GM19240 (cell line): ENCODE data around the gene EFEMP2.

Source experiments
- DNase-seq: peaks from one replicate; pipeline ENCODE4 v3.0.0; 2011; ENCODE audit warnings: low spot score; ENCODE audit not compliant: insufficient read length

The EFEMP2 gene

DNA sequence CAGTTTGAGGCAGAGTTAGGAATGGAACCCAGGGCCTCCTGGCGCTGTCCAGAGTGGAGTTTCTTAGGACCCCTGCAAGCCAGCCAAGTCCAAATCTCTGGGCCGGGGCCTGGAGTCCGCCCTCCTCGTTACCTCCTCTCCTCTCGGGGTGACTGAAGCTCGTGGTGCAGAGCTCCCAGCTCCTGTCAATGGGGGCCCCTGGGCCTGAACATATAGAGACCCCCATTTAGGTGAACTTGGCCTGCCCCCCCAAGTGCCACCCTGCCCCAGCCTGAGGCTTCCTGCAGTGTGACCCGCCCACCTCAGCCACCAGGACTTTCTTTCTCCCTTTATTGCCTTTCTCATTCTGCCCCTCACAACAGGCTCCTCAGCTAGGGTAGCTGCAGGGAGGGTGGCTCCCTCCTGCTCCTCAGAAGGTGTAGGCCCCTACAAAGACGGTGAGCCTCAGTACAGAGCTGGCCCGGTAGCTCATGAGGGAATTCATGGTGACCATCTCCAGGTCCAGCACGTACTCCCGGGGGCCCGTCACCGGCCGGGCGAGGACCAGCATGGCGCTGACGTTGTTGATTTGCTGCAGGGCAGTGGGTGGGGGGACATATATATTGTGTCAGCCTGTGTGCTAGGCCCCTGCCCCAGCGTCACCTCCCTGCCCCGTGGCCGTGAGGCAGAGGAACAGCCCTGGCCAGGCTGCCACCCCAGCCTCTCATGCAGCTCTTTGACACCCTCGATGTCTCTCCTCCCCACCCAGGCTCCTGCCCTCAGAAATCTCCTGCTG lies 5.9 kb downstream of the EFEMP2 start:
- no peak for DNase-seq

DNA sequence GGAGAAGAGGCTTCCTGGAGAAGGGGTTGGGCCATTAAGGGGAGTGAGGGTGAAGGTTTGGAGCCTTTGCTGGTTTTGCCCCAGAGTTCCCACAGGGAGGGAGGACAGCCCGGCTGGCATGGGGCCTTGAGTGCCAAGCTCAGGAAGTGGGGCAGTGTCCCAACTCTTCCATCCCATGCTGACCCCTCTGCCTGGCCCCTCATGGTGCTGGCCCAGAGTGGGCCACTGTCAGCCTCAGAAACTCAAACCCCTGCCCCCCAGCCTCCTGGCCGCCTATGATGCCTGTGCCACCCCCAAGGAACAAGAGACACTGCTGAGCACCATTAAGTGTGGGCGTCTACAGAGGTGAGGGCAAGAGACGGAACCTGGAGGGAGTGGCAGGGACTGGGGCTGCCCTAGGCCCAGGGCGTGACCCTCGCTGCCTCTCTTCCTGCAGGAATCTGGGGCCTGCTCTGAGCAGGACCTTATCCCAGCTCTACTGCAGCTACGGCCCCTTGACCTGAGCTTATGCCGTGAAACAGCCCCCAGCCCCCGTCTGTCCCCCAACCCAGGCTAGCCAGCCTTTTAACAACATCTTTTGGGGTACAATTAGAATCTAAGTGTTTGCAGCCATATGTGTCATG lies 6.9 kb downstream of the EFEMP2 start:
- no peak for DNase-seq

DNA sequence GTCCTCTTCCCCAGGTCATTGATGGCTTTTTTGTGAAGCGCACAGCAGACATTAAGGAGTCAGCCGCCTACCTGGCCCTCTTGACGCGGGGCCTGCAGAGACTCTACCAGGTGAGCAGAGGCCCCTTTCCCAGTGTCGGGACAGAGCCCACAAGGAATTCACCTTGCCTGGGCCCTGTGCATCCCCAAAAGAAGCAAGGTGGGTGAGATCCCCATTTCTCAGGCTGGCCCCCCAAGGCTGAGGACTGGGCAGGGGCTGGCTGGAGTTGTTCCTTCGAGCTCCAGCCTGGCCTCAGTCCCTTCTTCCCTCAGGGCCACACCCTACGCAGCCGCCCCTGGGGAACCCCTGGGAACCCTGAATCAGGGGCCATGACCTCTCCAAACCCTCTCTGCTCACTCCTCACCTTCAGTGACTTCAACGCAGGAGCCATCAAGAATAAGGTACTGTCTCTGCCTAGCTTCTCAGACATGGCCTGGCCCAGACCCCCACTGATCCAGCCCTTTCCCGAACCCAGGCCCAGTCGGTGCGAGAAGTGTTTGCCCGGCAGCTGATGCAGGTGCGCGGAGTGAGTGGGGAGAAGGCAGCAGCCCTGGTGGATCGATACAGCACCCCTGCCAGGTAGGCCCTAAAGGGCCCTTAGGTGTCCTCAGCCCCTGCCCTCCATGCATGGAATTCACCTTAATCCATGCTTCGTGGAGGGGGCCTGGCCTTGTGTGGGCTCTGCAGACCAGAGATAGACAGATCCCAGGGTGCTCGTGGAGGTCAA lies 7.7 kb downstream of the EFEMP2 start:
- no peak for DNase-seq

DNA sequence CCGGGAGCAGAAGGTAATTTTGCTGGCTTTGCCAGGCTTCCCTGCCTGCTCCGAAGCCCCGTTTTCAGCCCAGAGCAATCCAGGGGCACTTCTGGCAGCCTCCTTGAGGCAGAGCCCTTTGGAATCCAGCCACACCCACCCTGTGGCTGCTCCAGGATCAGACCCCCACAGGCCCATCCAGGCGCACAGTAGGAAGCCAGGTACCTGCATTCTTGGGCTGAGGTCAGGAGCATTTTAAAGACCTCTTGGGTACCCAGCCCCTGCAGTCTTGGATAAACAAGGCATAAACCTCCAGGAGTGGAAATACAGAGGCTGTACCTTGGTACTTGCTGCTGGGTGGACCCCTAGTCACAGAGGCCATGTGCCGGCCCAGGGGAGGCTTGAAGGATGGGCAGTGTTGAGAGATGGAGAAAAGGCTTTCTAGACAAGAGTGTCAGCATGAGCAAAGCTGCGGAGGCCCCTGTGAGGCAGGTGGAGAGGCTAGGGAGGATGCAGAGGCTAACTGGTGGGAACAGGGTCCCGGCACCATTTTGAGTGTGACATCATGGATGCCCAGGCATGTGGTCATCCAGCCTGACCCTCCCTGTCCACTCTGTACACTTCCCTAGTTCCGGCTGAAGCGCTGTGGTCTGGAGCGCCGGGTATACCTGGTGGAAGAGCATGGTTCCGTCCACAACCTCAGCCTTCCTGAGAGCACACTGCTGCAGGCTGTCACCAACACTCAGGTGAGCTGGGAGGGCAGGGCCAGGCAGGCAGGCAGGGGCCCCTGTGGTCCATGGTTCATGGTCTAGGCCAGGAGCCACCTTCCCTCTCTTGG lies 8.5 kb downstream of the EFEMP2 start:
- no peak for DNase-seq

DNA sequence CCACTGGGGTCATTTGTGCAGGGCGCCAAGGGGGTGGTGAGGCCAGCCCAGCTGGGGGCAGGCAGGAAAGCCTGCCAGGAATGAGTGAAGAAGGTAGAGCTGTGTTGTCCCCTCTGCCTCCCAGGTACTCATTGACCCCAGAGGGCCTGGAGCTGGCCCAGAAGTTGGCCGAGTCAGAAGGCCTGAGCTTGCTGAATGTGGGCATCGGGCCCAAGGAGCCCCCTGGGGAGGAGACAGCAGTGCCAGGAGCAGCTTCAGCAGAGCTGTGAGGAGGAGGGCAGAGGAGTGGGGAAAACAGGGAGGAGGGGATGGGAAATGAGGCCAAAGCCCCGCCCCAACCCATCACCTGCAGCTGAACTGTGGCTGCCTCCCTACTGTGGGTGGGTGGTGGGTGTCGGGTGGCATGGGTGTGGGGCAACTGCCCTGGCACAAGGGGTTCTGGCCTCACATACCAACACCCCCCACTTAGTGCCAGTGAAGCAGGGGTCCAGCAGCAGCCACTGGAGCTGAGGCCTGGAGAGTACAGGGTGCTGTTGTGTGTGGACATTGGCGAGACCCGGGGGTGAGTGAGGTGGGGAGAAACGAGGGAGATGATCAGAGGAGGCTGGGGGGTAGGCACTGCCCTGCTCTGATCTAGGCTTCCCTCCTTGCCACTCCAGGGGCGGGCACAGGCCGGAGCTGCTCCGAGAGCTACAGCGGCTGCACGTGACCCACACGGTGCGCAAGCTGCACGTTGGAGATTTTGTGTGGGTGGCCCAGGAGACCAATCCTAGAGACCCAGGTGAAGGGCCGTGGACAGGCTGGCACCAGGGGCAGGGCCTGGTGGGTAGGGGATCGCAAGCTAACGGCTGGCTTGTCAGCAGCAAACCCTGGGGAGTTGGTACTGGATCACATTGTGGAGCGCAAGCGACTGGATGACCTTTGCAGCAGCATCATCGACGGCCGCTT lies 9.4 kb downstream of the EFEMP2 start:
- no peak for DNase-seq

DNA sequence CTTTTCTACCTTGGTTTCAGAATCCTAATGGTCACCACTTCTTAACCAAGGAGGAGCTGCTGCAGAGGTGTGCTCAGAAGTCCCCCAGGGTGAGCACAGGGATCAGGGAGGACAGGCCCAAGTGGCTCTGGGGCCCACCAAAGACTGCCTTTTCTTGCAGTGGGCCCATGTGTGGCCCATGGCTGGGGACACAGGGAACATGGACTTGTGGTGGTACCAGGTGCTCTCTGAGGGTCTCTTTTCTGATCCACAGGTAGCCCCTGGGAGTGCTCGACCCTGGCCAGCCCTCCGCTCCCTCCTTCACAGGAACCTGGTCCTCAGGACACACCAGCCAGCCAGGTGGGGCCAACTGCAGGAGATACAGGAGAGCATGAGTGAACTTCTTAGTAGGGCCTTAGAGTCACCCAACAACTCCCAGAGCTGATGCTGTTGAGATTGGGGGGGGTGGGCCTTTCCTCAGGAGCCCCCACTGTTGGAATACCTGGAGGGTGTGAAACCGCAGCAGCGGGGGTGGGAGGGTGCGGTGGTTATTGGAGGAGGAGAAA lies 10.3 kb downstream of the EFEMP2 start:
- DNase-seq, result no peak

DNA sequence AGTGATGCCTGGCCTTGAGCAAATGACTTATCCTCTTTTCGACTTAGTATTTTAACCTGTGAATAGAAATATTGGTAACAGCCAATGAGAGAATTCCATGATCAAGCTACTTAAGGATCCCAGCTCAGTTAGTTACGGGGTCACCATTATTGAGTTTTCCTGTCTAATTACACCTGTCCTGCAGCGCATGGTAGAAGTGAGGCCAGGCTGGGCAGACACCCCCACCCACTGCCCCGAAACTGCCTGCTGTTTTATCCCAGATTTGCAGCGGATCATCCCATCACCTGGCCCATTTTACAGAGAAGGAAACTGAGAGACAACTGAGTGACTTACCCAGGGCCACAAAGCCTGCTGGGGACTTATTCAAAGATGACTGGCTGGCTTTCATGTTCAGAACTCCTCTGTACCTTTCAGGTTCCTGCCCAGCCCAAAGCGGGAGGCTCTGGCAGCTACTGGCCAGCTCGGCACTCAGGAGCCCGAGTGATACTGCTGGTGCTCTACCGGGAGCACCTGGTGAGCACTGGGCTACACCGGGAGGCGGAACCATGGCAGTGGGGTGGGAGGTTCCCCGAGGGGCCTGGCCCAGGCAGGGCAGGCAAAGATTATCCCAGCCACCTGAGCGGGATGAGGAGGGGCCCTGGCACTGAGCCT lies 10.9 kb downstream of the EFEMP2 start:
- DNase-seq, result no peak

DNA sequence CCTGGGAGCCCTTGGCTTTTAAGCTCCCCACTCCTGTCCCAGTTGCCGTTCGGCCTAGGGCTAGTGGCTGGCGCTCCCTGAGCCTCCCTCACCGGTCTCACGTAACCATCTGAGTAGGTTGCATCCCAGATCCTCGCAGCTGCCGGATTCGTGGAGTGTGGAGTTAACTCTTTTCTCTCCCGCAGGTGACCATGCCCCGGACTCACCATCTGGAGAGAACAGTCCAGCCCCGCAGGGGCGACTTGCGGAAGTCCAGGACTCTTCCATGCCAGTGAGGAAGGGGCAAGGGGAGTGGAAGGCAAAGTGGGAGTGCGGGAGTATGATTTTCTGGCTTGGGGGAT lies 11.5 kb downstream of the EFEMP2 start:
- DNase-seq, result no peak

DNA sequence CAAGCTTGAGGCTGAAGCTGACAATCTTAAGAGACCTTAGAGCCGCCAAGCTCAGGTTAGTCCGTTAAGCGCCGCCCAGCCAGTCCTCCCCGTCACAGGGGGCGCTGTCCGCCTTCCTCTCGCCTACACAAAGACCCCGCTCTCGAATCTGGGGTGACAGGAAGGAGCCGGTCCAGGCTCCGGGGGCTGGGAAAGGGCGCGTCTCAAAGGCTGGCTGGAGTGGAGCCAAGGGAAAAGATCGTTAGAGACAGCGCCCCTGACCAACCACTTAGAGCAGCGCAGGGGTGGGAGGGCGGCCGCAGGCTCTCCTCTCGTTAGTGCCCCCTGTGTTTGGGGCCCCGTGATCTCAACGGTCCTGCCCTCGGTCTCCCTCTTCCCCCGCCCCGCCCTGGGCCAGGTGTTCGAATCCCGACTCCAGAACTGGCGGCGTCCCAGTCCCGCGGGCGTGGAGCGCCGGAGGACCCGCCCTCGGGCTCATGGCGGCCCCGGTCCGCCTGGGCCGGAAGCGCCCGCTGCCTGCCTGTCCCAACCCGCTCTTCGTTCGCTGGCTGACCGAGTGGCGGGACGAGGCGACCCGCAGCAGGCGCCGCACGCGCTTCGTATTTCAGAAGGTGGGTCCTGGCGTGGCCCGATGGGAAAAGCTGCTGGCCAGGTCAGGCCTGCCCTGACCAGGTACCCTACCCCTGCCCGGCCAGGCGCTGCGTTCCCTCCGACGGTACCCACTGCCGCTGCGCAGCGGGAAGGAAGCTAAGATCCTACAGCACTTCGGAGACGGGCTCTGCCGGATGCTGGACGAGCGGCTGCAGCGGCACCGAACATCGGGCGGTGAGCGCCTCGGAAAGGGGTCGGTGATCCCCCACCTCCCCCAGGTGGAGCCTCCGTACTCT lies 12.1 kb downstream of the EFEMP2 start, which contains the start of gene MUS81:
Gene MUS81 (plus strand): TSS at position 156 of the 887 bp plus-strand sequence. CDS start 321 bp downstream, at position 477.
- DNase-seq, result peak; percentile 87

DNA sequence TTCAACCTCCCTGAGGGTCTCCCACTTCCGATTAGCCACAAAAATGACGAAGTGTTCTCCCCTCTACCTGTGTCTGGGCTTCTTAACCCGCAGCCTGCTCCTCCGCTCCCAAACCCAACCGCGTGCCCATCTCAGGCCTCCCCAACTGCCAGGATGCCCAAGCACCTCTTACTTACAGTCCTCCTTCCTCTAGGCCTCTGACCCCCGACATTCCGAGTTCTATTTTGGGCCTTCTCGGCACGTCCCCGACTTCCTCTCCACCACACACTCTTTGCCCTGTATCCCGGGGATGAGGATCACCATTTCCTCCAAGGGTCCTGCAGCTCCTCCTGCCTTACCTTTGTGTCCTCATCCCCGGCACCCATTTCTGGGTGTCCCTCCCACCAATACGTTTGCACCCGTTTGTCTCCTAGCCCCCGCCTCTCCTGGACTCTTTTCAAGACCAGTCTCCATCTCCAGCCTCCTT lies 12.8 kb downstream of the EFEMP2 start:
- no peak for DNase-seq

DNA sequence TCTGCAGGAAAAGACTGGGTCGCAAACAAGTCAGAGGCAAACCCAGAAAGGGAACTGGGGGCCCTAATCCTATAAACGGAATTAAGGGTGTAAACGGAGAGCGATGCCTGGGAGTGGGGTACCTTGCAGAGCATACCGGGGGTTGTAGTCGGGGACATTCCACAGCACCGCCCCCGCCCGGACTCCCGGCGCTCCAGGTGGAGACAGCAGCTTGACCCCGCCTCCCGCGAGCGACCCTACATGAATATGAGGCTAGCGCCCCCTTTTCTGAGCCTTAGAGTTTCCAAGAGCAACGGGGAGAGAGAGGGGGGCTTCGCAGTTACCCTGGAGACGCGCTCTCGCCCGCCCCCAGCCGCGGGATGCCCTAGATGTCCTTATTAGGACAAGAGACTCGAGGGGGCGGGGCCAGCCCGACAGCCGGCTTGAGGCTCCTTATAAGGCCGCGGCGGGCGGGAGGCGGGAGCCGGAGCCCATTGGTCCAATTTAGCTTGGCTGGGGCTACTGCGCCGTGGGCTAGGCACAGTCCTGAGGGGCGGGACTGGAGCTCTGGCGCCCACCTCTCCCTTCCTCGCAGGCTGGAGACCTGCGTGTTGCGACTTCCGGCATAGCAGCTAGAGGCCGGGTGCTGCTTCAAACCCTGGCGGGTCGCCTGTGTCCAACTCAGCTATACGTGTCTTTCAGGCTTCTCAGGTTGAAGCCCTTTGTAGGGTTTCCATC lies 13.3 kb downstream of the EFEMP2 start:
- DNase-seq, result peak; percentile 91

DNA sequence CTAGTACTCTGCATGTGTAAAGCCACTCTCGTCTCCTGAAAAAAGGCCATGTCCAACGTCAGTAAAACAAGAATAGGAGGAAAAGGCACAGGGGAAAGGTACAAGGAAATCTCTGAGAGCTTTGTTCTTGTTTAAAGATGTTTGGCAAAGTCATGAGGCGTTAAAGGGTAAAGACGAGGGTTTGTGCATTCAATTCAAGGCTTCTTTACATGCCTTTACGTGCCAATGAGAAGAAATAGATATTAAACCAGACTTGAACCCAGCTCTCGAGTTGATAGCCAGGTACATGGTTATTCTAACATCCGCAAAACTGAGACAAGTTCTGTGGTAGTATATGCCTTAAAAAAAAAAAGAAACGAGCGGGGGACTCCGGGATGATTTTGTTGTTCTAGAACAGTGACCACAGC lies 13.9 kb downstream of the EFEMP2 start:
- DNase-seq, result no peak

DNA sequence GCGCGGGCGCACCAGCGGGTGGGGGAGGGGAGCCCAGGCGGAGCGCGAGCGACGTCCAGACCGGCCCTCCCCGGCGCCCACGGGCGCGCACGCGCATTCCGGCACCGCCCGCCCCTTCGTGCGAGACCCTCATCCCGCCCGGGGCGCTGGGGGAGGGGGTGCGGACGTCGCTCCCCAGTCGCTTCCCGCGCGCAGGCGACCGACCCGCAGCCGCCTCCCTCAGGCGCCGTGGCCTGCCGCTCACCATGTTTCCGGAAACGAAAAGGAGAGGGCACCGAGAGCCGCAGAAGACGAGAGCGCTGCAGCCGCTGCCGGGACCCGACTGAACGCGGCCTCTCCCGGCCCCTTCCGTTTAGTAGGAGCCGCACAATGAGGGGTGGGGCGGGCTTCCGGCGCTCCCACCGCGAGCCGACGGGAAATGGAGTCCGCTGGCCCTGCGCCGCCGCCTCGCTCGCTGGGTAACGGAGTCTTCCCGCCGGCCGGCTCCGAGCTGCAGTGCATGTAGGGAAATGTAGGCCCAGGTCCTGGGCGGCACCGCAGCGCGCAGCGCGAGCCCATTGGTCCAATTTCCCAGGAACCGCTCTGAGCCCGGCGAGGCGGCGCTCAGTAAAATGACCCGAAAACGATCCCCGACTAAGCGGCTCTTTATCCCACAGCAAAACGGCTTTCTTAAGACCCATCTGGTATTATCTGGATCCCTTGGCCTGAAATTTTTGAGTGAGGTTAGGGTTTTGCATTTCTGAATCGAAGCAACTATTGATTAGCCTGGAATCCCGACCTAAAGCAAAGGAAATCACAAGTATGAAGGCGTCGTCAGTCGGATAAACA lies 14.5 kb downstream of the EFEMP2 start, which contains the start of gene CFL1:
Gene CFL1 (minus strand): TSS at position 328 of the 828 bp plus-strand sequence. CDS start 81 bp downstream, at position 247.
- peak; percentile 72 for DNase-seq

DNA sequence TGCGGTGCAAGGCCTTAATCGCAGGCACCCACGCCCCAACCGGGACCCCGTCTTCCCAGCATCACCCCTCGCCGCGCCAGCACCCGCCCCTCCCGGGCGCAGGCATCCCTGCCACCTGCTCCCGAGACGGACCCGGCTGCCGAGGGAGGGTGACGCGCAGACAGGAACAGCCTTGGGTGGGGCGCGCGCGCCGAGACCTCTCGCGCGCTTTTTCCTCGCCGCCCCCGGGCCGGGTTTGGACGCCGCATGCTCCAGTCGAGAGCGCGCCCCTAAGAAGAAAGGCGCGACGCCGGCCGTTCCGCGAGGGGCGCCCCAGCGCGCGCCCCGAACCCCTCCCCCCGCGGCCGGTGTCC lies 15.1 kb downstream of the EFEMP2 start:
- DNase-seq, result no peak

DNA sequence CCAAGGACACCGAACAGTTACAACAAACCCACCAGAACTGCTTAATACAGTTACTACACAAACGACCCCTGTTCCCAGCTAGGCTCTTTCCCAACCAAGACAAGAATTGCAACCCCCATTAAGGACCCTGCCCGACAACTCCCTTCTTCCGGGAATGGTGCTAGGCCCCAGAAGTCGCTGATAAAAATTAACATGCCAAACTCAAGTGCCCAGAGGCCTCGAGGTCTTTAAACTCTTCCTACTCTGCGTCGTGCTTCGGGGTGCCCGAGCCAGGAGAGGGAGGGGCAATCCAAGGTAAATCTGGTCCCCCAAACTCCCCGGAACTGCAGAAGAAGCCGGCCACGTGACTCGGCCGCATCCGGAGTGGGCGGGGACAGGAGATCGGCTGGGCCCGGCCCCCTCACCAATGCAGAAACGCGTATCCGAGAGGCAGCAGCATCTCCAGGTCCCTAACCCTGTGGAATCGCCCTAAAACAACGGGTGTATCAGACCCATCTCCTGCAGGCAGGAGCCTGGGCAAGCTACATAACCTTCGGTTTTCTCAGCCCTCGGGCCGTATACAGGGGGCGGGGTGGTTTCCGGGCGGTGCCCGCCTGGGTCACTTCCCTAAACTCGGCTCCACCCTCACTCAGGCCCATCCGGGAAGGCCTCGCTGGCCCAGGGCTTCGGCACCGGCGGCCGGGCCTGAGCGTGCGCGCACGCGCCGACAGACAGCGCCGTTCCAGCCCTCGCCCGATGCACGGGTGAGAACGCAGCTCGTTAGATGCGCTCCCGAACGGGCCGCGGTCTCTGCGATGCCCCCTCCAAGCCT lies 15.7 kb downstream of the EFEMP2 start:
- DNase-seq, result no peak

DNA sequence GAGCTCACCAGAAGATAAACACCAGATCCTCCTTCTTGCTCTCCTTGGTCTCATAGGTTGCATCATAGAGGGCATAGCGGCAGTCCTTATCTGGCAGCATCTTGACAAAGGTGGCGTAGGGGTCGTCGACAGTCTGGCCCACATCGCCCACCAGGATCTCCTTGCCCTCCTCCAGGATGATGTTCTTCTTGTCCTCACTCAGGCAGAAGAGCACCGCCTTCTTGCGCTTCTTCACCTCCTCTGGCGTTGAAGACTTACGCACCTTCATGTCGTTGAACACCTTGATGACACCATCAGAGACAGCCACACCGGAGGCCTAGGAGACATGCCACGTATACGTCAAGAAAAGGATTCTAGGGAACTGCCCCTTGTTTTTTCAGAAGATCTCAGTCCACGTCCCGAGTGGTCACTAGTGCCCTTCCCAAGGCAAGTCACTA lies 16.7 kb downstream of the EFEMP2 start:
- no peak for DNase-seq
